Subcutaneous adipose tissue (tissue), 4 donors: Measurements from ENCODE around the gene ADGRL3. TPM values are rescaled to one million over a fixed set of nuclear protein-coding genes. Genes with fewer than 3 reads are reported as not detected.

Source experiments
- CTCF ChIP-seq: fragments of 450-650 bp; IDR thresholded peaks from one replicate; pipeline ENCODE4 v1.5.1; 2016; ENCODE audit warnings: low read depth, mild to moderate bottlenecking, control low read depth, antibody characterized with exemption, moderate library complexity
- total RNA-seq, 4 donors: library from RNA; depleted of rRNA; stranded (reverse); fragments of >200 nt; gene quantifications; one replicate each; pipeline ENCODE4 v1.1.0, GENCODE V29; 2016

Gene ADGRL3
- total RNA-seq, 4 donors from 2014 or later, result 6.3 to 12.2 (median 9.2) TPM

DNA sequence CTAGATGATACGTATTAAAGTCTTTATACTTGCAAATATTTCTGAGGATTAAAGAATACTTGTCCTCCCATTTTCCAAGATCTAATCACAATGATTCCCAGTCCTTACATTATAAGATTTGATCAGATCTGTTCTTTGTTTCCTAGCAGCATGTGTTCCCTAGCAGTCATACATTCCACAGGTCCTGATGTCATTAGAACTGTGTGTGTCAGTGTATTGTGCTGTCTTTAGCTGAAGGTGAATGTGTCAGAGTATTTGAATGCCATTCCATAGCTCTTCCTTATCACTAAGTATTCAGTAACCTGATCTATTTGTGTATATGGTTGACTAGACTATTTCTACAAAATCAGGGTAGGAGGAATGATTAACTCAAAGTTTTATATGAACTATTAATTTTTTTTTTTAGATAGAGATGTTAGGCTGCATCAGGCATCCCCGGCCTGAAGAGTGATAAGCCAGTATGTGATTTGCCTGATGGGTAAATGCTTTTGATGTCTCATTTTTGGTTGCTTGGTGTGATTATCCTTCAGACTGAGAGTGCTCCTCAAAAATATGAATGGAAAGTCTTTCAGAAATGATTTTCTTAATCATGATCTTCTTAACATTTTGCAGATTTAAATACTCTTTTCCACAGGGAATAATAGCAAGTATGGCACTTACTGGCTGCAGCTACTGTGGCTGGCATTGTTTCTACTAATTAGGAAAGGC, 4.4 kb downstream of the ADGRL3 start:
- no peak for TF ChIP-seq CTCF

GRCh38 chr4:61205066-61205465, 4.9 kb downstream of the ADGRL3 start:
- no peak for TF ChIP-seq CTCF

- no peak for TF ChIP-seq CTCF
These were observed 10.2 kb downstream of the ADGRL3 start for GRCh38 chr4:61210186-61210939.

DNA sequence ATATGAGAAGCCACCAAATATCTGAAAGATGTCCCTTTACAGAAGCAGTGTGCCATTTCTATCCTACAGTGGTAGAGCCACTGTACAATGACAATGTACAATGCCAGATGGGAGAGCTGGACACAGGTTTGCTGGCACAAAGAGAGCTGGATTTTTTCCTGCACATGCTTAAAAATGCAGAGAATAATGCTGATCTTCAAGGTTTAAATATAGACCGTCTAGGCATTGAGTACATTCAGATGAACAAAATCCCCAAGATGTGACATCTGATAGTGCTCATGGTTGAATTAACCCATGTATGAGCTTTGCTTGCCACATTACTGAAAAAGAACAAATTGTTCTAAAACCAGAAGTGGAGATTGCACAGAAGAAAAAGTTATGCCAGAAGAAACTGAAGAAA, 11.7 kb downstream of the ADGRL3 start:
- TF ChIP-seq CTCF, result no peak

DNA sequence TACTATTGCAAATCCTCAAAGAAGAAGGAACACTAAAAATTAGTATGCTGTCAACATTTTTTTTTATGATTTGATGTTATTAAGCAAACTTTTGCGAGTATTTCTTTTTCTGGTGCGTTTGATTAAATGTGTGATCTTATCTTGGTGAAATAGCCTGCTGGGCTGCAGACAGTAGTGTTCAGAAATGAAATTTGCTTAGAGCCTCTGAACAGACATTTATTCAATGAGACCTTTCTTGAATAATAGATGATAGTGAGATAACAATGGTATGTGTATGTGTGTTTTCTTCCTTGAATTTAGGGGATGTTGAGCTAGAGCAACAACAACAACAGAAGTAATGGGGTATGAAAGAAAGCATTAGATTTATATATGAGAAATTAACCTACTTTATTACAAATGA, 12.7 kb downstream of the ADGRL3 start:
- TF ChIP-seq CTCF, result no peak

- TF ChIP-seq CTCF, result no peak
These were observed 14.6 kb downstream of the ADGRL3 start for GRCh38 chr4:61214680-61215079.

- TF ChIP-seq CTCF, result no peak
These were observed 17.1 kb downstream of the ADGRL3 start for GRCh38 chr4:61217222-61217621.
